HCT116 (cell line): ENCODE measurements around the gene ACOT8. TPM values are rescaled to one million over a fixed set of nuclear protein-coding genes. Genes with fewer than 3 reads are reported as not detected.

Experiments
- ATAC-seq: fragments of 200-7000 bp; cut with Tn5 transposase; 2 replicates; pipeline ENCODE4 v1.9.1; 2020; ENCODE audit warnings: mild to moderate bottlenecking, moderate library complexity
- BruUV-seq: library from RNA; stranded (reverse); fragments of 400-500 nt; replicated peaks from 2 replicates; lab custom pipeline; 2021; lab: Mats Ljungman, UMichigan
- CTCF ChIA-PET: fragments of 300-600 bp; sonication (Branson Sonifier 250); formaldehyde crosslinking; loops from one replicate; lab custom pipeline; 2021; ENCODE audit warnings: antibody characterized with exemption; lab: Charles Lee
- POLR2A ChIA-PET: fragments of 300-600, 350-600 bp; sonication (Branson Sonifier 250); formaldehyde crosslinking; loops from one replicate; lab custom pipeline; 2021; ENCODE audit warnings: antibody characterized with exemption; lab: Charles Lee
- RAD21 ChIA-PET, 2 experiments: fragments of 300-600 bp; sonication (Branson Sonifier 250); formaldehyde crosslinking; loops; one replicate each; lab custom pipeline; 2023; ENCODE audit warnings: low total read pairs in 2 of 2; ENCODE audit not compliant: uncharacterized antibody in 2 of 2, unreplicated experiment in 2 of 2, low non-redundant PET in 1 of 2; lab: Charles Lee
- DNase-seq: peaks from one replicate; pipeline ENCODE4 v3.0.0-alpha.2; 2010; ENCODE audit warnings: low read depth, low spot score
- H2AFZ ChIP-seq: fragments of 200-600 bp; shearing (Covaris generic), sonication (generic); 2 replicates; pipeline ENCODE4 v1.6.1; 2017; ENCODE audit warnings: low read depth, mixed run types, mixed read lengths, antibody characterized with exemption, low read length; ENCODE audit not compliant: poor library complexity, severe bottlenecking
- H3K27ac ChIP-seq: 2 replicates; pipeline ENCODE4 v1.5.1; 2012; ENCODE audit warnings: low read depth, low read length
- H3K27me3 ChIP-seq: fragments of 200-600 bp; sonication (generic); 2 replicates; pipeline ENCODE4 v1.6.1; 2016; ENCODE audit warnings: mixed run types, low read length, mixed read lengths; ENCODE audit not compliant: insufficient read depth
- H3K36me3 ChIP-seq, 2 experiments: fragments of 200-500 bp in 1 of 2; fragments of 200-600 bp in 1 of 2; sonication (Bioruptor generic) in 1 of 2; sonication (generic) in 1 of 2; 2 replicates each; pipeline versions ENCODE4 v1.5.1 to v1.6.1; 2014 to 2016; ENCODE audit warnings: low read length in 2 of 2, inconsistent platforms in 1 of 2, mixed read lengths in 1 of 2, mixed run types in 1 of 2; ENCODE audit not compliant: insufficient read depth in 2 of 2, control insufficient read depth in 1 of 2
- H3K4me1 ChIP-seq, 2 experiments: fragments of 200-600 bp in 1 of 2; sonication (generic) in 1 of 2; 2 replicates each; pipeline versions ENCODE4 v1.5.1 to v1.6.1; 2012 to 2017; ENCODE audit warnings: low read length in 2 of 2, inconsistent platforms in 1 of 2, mild to moderate bottlenecking in 1 of 2, mixed read lengths in 1 of 2, mixed run types in 1 of 2, moderate library complexity in 1 of 2; ENCODE audit not compliant: insufficient read depth in 2 of 2, control insufficient read depth in 1 of 2
- H3K4me2 ChIP-seq: fragments of 200-600 bp; sonication (generic); 2 replicates; pipeline ENCODE4 v1.6.1; 2017; ENCODE audit warnings: mixed run types, low read length, mixed read lengths
- H3K4me3 ChIP-seq, 2 experiments: fragments of 200-600 bp in 1 of 2; sonication (generic) in 1 of 2; replicated peaks in 1 of 2; 2 replicates each; pipeline ENCODE4 v1.5.1; 2011 to 2016; ENCODE audit warnings: low read length in 2 of 2, control low read depth in 1 of 2, low read depth in 1 of 2, mild to moderate bottlenecking in 1 of 2, mixed read lengths in 1 of 2, mixed run types in 1 of 2
- H3K79me2 ChIP-seq: fragments of 200-600 bp; sonication (generic); 2 replicates; pipeline ENCODE4 v1.6.1; 2017; ENCODE audit warnings: mild to moderate bottlenecking, mixed run types, low read length, moderate library complexity, mixed read lengths; ENCODE audit not compliant: insufficient read depth
- H3K9ac ChIP-seq: fragments of 200-600 bp; sonication (generic); 2 replicates; pipeline ENCODE4 v1.6.1; 2016; ENCODE audit warnings: low read length, mixed read lengths
- H3K9me2 ChIP-seq: fragments of 200-600 bp; sonication (generic), shearing (Covaris generic); 2 replicates; pipeline ENCODE4 v1.6.1; 2017; ENCODE audit warnings: mixed run types, mild to moderate bottlenecking, moderate library complexity; ENCODE audit not compliant: insufficient read depth
- H3K9me3 ChIP-seq, 2 experiments: fragments of 200-500 bp in 1 of 2; fragments of 200-600 bp in 1 of 2; sonication (Bioruptor generic) in 1 of 2; sonication (generic) in 1 of 2; 2 replicates each; pipeline ENCODE4 v1.6.1; 2014 to 2017; ENCODE audit warnings: low read length in 2 of 2, mixed read lengths in 2 of 2, inconsistent platforms in 1 of 2, low read depth in 1 of 2, mild to moderate bottlenecking in 1 of 2, mixed run types in 1 of 2, moderate library complexity in 1 of 2; ENCODE audit not compliant: control insufficient read depth in 1 of 2, insufficient read depth in 1 of 2
- H4K20me1 ChIP-seq: fragments of 200-600 bp; sonication (generic), shearing (Covaris generic); 2 replicates; pipeline ENCODE4 v1.6.1; 2017; ENCODE audit warnings: mixed run types, mild to moderate bottlenecking, moderate library complexity; ENCODE audit not compliant: insufficient read depth
- ATF3 ChIP-seq: IDR thresholded peaks from 2 replicates; pipeline ENCODE4 v1.6.1; 2012
- CBX3 ChIP-seq: IDR thresholded peaks from 2 replicates; pipeline ENCODE4 v1.6.1; 2012; ENCODE audit warnings: low read depth
- CEBPB ChIP-seq: IDR thresholded peaks from 2 replicates; pipeline ENCODE4 v1.6.1; 2012; ENCODE audit warnings: low read depth
- EGR1 ChIP-seq: IDR thresholded peaks from 2 replicates; pipeline ENCODE4 v1.6.1; 2012; ENCODE audit warnings: low read depth
- EZH2 ChIP-seq: fragments of 200-600 bp; sonication (generic); IDR thresholded peaks from 2 replicates; pipeline ENCODE4 v1.6.1; 2017; ENCODE audit warnings: antibody characterized with exemption, mixed run types
- EZH2phosphoT487 ChIP-seq: fragments of 200-600 bp; IDR thresholded peaks from 2 replicates; pipeline ENCODE4 v1.6.1; 2018; ENCODE audit warnings: antibody characterized with exemption, borderline replicate concordance
- FOSL1 ChIP-seq: IDR thresholded peaks from 2 replicates; pipeline ENCODE4 v1.6.1; 2012; ENCODE audit warnings: low read depth
- POLR2AphosphoS5 ChIP-seq: IDR thresholded peaks from 2 replicates; pipeline ENCODE4 v1.6.1; 2011; ENCODE audit warnings: mild to moderate bottlenecking, low read depth, low read length, moderate library complexity
- REST ChIP-seq: IDR thresholded peaks from 2 replicates; pipeline ENCODE4 v1.6.1; 2012; ENCODE audit warnings: low read depth
- SIN3A ChIP-seq: IDR thresholded peaks from 2 replicates; pipeline ENCODE4 v1.6.1; 2012; ENCODE audit warnings: low read depth
- SP1 ChIP-seq: IDR thresholded peaks from 2 replicates; pipeline ENCODE4 v1.6.1; 2012; ENCODE audit warnings: low read depth
- TCF7L2 ChIP-seq: IDR thresholded peaks from 2 replicates; pipeline ENCODE4 v1.7.0; 2011; ENCODE audit warnings: borderline replicate concordance, inconsistent platforms; ENCODE audit not compliant: insufficient read depth, insufficient read length; ENCODE audit errors: extremely low read depth
- ZBTB33 ChIP-seq: IDR thresholded peaks from 2 replicates; pipeline ENCODE4 v1.6.1; 2011; ENCODE audit warnings: mild to moderate bottlenecking, low read length, moderate library complexity; ENCODE audit not compliant: insufficient replicate concordance; ENCODE audit errors: extremely low read depth
- intact Hi-C: fragments of 100-400 bp; cut with micrococcal nuclease; formaldehyde crosslinking; loops from 2 replicates; pipeline ENCODE4 v1.10.0; 2022
- total RNA-seq: library from RNA; stranded (reverse); gene quantifications from one replicate; pipeline ENCODE4 v1.2.1, GENCODE V29; 2021; ENCODE audit not compliant: unreplicated experiment

ACOT8 gene
- total RNA-seq, 1 experiment from 2014 or later, result 12.2 TPM

- Histone ChIP-seq H3K36me3 (no peaks in the 10 kb centered on the region; a peak in 1 of 4 replicates), H3K9me2 (no peaks in the 10 kb centered on the region), H3K9me3 (no peaks in the 10 kb centered on the region), H2AFZ (no peak overlapping the region), H3K4me2 (no peak overlapping the region), H3K27me3 (no peaks in the 10 kb centered on the region), H4K20me1 (no peaks in the 10 kb centered on the region), H3K9ac (no peak overlapping the region), H3K4me3 (no peak overlapping the region), H3K4me1 (peaks cover 3% of the 10 kb centered on the region in 2 experiments), H3K79me2 (no peaks in the 10 kb centered on the region), H3K27ac (no peak overlapping the region)
- no peak for ATAC-seq
- POLR2A ChIA-PET, result interaction anchor here (1.4 kb wide), 1 partner anchor 9 kb away, joined by 3 read pairs; no protein-coding TSS in a partner anchor
- intact Hi-C loops, result no loop called here
- CTCF ChIA-PET, result no interaction called here
- DNase-seq, result no peak
- RAD21 ChIA-PET, result no interaction called here
- TF ChIP-seq TCF7L2 (no peak), EZH2phosphoT487 (no peak), CBX3 (no peak), SP1 (no peak), CEBPB (no peak), POLR2AphosphoS5 (no peak), ZBTB33 (no peak), REST (no peak), EGR1 (no peak), FOSL1 (no peak), ATF3 (no peak), EZH2 (no peak), SIN3A (no peak)
- BruUV-seq, result no TSS peak
Measured at GRCh38 chr20:45840700-45841198, 16.4 kb downstream of the ACOT8 start.
